Mesenchymal stem cell (in vitro differentiated cells and primary cell): ENCODE measurements around the gene CCDC171.

ENCODE experiments used
- DNase-seq: peaks from one replicate; pipeline ENCODE4 v3.0.0-alpha.2; 2013
- H2AFZ ChIP-seq: one replicate; pipeline ENCODE4 v1.6.1; 2013; ENCODE audit warnings: low read depth, mild to moderate bottlenecking, control low read depth, inconsistent platforms, low read length, moderate library complexity
- H2AK5ac ChIP-seq: 2 replicates; pipeline ENCODE4 v1.6.1; 2013; ENCODE audit warnings: low read length, moderate library complexity, mild to moderate bottlenecking, inconsistent platforms; ENCODE audit not compliant: severe bottlenecking
- H2BK120ac ChIP-seq: one replicate; pipeline ENCODE4 v1.6.1; 2013; ENCODE audit warnings: low read depth, mild to moderate bottlenecking, inconsistent platforms, low read length, moderate library complexity
- H2BK12ac ChIP-seq, 2 experiments: one replicate each; pipeline ENCODE4 v1.6.1; 2013; ENCODE audit warnings: inconsistent platforms in 2 of 2, low read length in 2 of 2, mild to moderate bottlenecking in 2 of 2, moderate library complexity in 2 of 2, control low read depth in 1 of 2
- H2BK15ac ChIP-seq: one replicate; pipeline ENCODE4 v1.6.1; 2013; ENCODE audit warnings: mild to moderate bottlenecking, low read depth, inconsistent platforms; ENCODE audit not compliant: poor library complexity, severe bottlenecking
- H2BK5ac ChIP-seq: 2 replicates; pipeline ENCODE4 v1.6.1; 2013; ENCODE audit warnings: low read depth, mild to moderate bottlenecking, low read length, control low read depth, inconsistent platforms; ENCODE audit not compliant: poor library complexity, severe bottlenecking
- H3K14ac ChIP-seq, 2 experiments: one replicate each; pipeline ENCODE4 v1.6.1; 2013; ENCODE audit warnings: inconsistent platforms in 2 of 2, low read length in 2 of 2, control low read depth in 1 of 2, mild to moderate bottlenecking in 1 of 2, moderate library complexity in 1 of 2
- H3K18ac ChIP-seq, 2 experiments: one replicate each; pipeline ENCODE4 v1.6.1; 2013; ENCODE audit warnings: inconsistent platforms in 2 of 2, low read length in 2 of 2, control low read depth in 1 of 2, low read depth in 1 of 2, mild to moderate bottlenecking in 1 of 2
- H3K23ac ChIP-seq, 2 experiments: one replicate each; pipeline ENCODE4 v1.6.1; 2013; ENCODE audit warnings: inconsistent platforms in 2 of 2, low read length in 2 of 2, mild to moderate bottlenecking in 2 of 2, moderate library complexity in 2 of 2, control low read depth in 1 of 2
- H3K27ac ChIP-seq: 2 replicates; pipeline ENCODE4 v1.5.1; 2013; ENCODE audit warnings: mild to moderate bottlenecking, moderate library complexity, low read length, control low read depth, inconsistent platforms; ENCODE audit not compliant: poor library complexity, severe bottlenecking
- H3K27me3 ChIP-seq, 2 experiments: 2 replicates each; pipeline versions ENCODE4 v1.6.1 to v1.7.0; 2013; ENCODE audit warnings: low read length in 2 of 2, mild to moderate bottlenecking in 2 of 2, moderate library complexity in 2 of 2, control low read depth in 1 of 2, inconsistent platforms in 1 of 2; ENCODE audit not compliant: control insufficient read depth in 1 of 2, insufficient read depth in 1 of 2
- H3K36me3 ChIP-seq, 2 experiments: 2 replicates each; pipeline versions ENCODE4 v1.6.1 to v1.7.0; 2013; ENCODE audit warnings: low read length in 2 of 2, control low read depth in 1 of 2, inconsistent platforms in 1 of 2, low read depth in 1 of 2, mild to moderate bottlenecking in 1 of 2; ENCODE audit not compliant: insufficient read depth in 2 of 2, control insufficient read depth in 1 of 2
- H3K4ac ChIP-seq, 2 experiments: one replicate each; pipeline ENCODE4 v1.6.1; 2013; ENCODE audit warnings: inconsistent platforms in 2 of 2, low read length in 2 of 2, mild to moderate bottlenecking in 2 of 2, moderate library complexity in 2 of 2, control low read depth in 1 of 2, low read depth in 1 of 2
- H3K4me1 ChIP-seq: 2 replicates; pipeline ENCODE4 v1.6.1; 2013; ENCODE audit warnings: low read depth, low read length, control low read depth; ENCODE audit not compliant: control insufficient read depth, insufficient read depth
- H3K4me2 ChIP-seq: 2 replicates; pipeline ENCODE4 v1.6.1; 2013; ENCODE audit warnings: low read length, mild to moderate bottlenecking, inconsistent platforms; ENCODE audit not compliant: poor library complexity, severe bottlenecking
- H3K4me3 ChIP-seq, 2 experiments: 2 replicates each; pipeline versions ENCODE4 v1.5.1 to v1.7.0; 2013; ENCODE audit warnings: low read length in 2 of 2, mild to moderate bottlenecking in 2 of 2, control low read depth in 1 of 2, low read depth in 1 of 2; ENCODE audit not compliant: insufficient read depth in 1 of 2
- H3K79me1 ChIP-seq: replicated peaks from 2 replicates; pipeline ENCODE4 v1.6.1; 2013; ENCODE audit warnings: mild to moderate bottlenecking, control low read depth, low read length, inconsistent platforms; ENCODE audit not compliant: poor library complexity, severe bottlenecking
- H3K9ac ChIP-seq: 2 replicates; pipeline ENCODE4 v1.7.0; 2013; ENCODE audit warnings: mild to moderate bottlenecking, low read length, moderate library complexity
- H3K9me3 ChIP-seq: 2 replicates; pipeline ENCODE4 v1.7.0; 2013; ENCODE audit warnings: mild to moderate bottlenecking, low read length; ENCODE audit not compliant: control insufficient read depth
- H4K8ac ChIP-seq: one replicate; pipeline ENCODE4 v1.6.1; 2013; ENCODE audit warnings: inconsistent platforms, mild to moderate bottlenecking, low read length, moderate library complexity
- H4K91ac ChIP-seq: one replicate; pipeline ENCODE4 v1.6.1; 2013; ENCODE audit warnings: mild to moderate bottlenecking, low read length, inconsistent platforms
- WGBS: methylation state at CpG from one replicate; pipeline ENCODE4 v1.1.7; 2013; ENCODE audit warnings: mixed read lengths; 5-methylcytosine and 5-hydroxymethylcytosine counted together

Gene CCDC171

GRCh38 chr9:15778861-15779260 lies 226.0 kb downstream of the CCDC171 start:
- Histone ChIP-seq H3K36me3 (no peaks in the 10 kb centered on the region), H2BK12ac (no peak overlapping the region), H3K9ac (no peak overlapping the region), H3K79me1 (no peaks in the 10 kb centered on the region), H3K27ac (no peak overlapping the region), H2AK5ac (no peak overlapping the region), H3K14ac (no peak overlapping the region), H2AFZ (no peak overlapping the region), H4K91ac (no peak overlapping the region), H3K9me3 (no peaks in the 10 kb centered on the region), H2BK120ac (no peak overlapping the region), H3K4me1 (no peaks in the 10 kb centered on the region), H3K4me3 (no peak overlapping the region), H3K4ac (no peak overlapping the region), H3K4me2 (no peak overlapping the region), H3K23ac (no peak overlapping the region), H3K27me3 (no peaks in the 10 kb centered on the region), H2BK15ac (no peak overlapping the region), H3K18ac (no peak overlapping the region), H2BK5ac (no peak overlapping the region), H4K8ac (no peak overlapping the region)
- DNase-seq = no peak
- WGBS = 94% methylated on average over 4 of the region's 5 CpGs

GRCh38 chr9:15782106-15782505 lies 229.3 kb downstream of the CCDC171 start:
- no peak overlapping the region for H3K23ac ChIP-seq
- no peak for DNase-seq
- H3K27me3 ChIP-seq = no peaks in the 10 kb centered on the region
- H3K4ac ChIP-seq = no peak overlapping the region
- H3K27ac ChIP-seq = no peak overlapping the region
- WGBS = 79% methylated on average over 3 of the region's 5 CpGs
- H2BK12ac ChIP-seq = no peak overlapping the region
- H3K79me1 ChIP-seq = no peaks in the 10 kb centered on the region
- H3K36me3 ChIP-seq = no peaks in the 10 kb centered on the region
- no peak overlapping the region for H4K91ac ChIP-seq
- no peak overlapping the region for H2BK120ac ChIP-seq
- H2BK15ac ChIP-seq = no peak overlapping the region
- H3K4me3 ChIP-seq = no peak overlapping the region
- H4K8ac ChIP-seq = no peak overlapping the region
- no peak overlapping the region for H3K9ac ChIP-seq
- H3K4me2 ChIP-seq = no peak overlapping the region
- H2BK5ac ChIP-seq = no peak overlapping the region
- H2AFZ ChIP-seq = no peak overlapping the region
- no peak overlapping the region for H2AK5ac ChIP-seq
- no peaks in the 10 kb centered on the region for H3K9me3 ChIP-seq
- no peak overlapping the region for H3K18ac ChIP-seq
- H3K14ac ChIP-seq = no peak overlapping the region
- H3K4me1 ChIP-seq = no peaks in the 10 kb centered on the region

DNA sequence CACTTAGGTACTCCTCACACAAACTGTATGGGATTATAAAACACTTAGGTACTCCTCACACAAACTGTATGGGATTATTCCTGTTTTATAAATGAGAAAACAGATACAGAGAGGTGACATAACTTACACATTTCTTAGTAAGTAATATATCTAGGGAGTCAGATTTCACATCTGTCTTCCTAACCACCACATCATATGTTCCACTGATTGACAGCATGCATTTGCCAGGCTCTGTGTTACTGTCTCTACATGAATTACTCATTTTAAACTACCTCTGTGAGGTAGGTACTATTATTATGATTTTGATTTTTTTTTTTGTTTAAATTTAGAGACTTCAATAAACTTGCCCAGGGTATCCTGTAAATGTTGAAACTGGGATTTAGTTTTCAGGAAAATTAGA lies 232.7 kb downstream of the CCDC171 start:
- H2BK12ac ChIP-seq = no peak overlapping the region
- no peak for DNase-seq
- no peak overlapping the region for H3K4me2 ChIP-seq
- H2BK120ac ChIP-seq = no peak overlapping the region
- no peak overlapping the region for H3K18ac ChIP-seq
- no peak overlapping the region for H3K4ac ChIP-seq
- H3K4me1 ChIP-seq = no peaks in the 10 kb centered on the region
- no peak overlapping the region for H3K4me3 ChIP-seq
- no peak overlapping the region for H2AFZ ChIP-seq
- H3K36me3 ChIP-seq = no peaks in the 10 kb centered on the region
- H4K8ac ChIP-seq = no peak overlapping the region
- no peak overlapping the region for H3K23ac ChIP-seq
- no peak overlapping the region for H3K9ac ChIP-seq
- H3K9me3 ChIP-seq = no peaks in the 10 kb centered on the region
- H4K91ac ChIP-seq = no peak overlapping the region
- H3K79me1 ChIP-seq = no peaks in the 10 kb centered on the region
- no peak overlapping the region for H2BK5ac ChIP-seq
- H3K27ac ChIP-seq = no peak overlapping the region
- no peak overlapping the region for H2AK5ac ChIP-seq
- no peak overlapping the region for H3K14ac ChIP-seq
- no peaks in the 10 kb centered on the region for H3K27me3 ChIP-seq
- H2BK15ac ChIP-seq = no peak overlapping the region

- H3K4me3 ChIP-seq = no peak overlapping the region
- H3K79me1 ChIP-seq = no peaks in the 10 kb centered on the region
- H2BK15ac ChIP-seq = no peak overlapping the region
- no peak for DNase-seq
- H3K27ac ChIP-seq = no peak overlapping the region
- H2BK120ac ChIP-seq = no peak overlapping the region
- H2BK5ac ChIP-seq = no peak overlapping the region
- H3K4me1 ChIP-seq = no peaks in the 10 kb centered on the region
- no peak overlapping the region for H2AK5ac ChIP-seq
- H2BK12ac ChIP-seq = no peak overlapping the region
- no peak overlapping the region for H3K4ac ChIP-seq
- H3K27me3 ChIP-seq = no peaks in the 10 kb centered on the region
- H4K8ac ChIP-seq = no peak overlapping the region
- H3K23ac ChIP-seq = no peak overlapping the region
- H3K4me2 ChIP-seq = no peak overlapping the region
- H3K36me3 ChIP-seq = no peaks in the 10 kb centered on the region
- no peak overlapping the region for H2AFZ ChIP-seq
- no peak overlapping the region for H3K14ac ChIP-seq
- 93% methylated on average over 3 of the region's 3 CpGs for WGBS
- no peak overlapping the region for H4K91ac ChIP-seq
- H3K9me3 ChIP-seq = no peaks in the 10 kb centered on the region
- no peak overlapping the region for H3K18ac ChIP-seq
- no peak overlapping the region for H3K9ac ChIP-seq
Observed at GRCh38 chr9:15786616-15787015, 233.8 kb downstream of the CCDC171 start.
